GM12878 (cell line): Measurements from ENCODE around the gene LONRF2.

ENCODE experiments used
- CTCF ChIP-seq, 3 experiments: IDR thresholded peaks in 2 of 3; conservative IDR thresholded peaks in 1 of 3; 2 replicates each; pipeline ENCODE4 v1.5.1; 2011; ENCODE audit warnings: low read depth in 3 of 3, low read length in 3 of 3, mild to moderate bottlenecking in 3 of 3, control low read depth in 2 of 3, moderate library complexity in 2 of 3, inconsistent platforms in 1 of 3, mixed read lengths in 1 of 3; ENCODE audit not compliant: control insufficient read depth in 2 of 3, insufficient read depth in 1 of 3; ENCODE audit errors: extremely low read depth in 1 of 3
- MAX ChIP-seq: IDR thresholded peaks from 2 replicates; pipeline ENCODE4 v1.6.1; 2012; ENCODE audit warnings: low read depth, low read length, improper control_type of control experiment
- NFYB ChIP-seq: IDR thresholded peaks from 2 replicates; pipeline ENCODE4 v1.6.1; 2011; ENCODE audit warnings: low read depth, mild to moderate bottlenecking, low read length, improper control_type of control experiment, moderate library complexity; ENCODE audit not compliant: insufficient read depth
- NR2C1 ChIP-seq: fragments of 450-650 bp; IDR thresholded peaks from 2 replicates; pipeline ENCODE4 v1.6.1; 2017; ENCODE audit warnings: antibody characterized with exemption, mild to moderate bottlenecking, moderate library complexity
- PBX3 ChIP-seq: IDR thresholded peaks from 2 replicates; pipeline ENCODE4 v1.6.1; 2011; ENCODE audit warnings: mild to moderate bottlenecking, low read depth, low read length, moderate library complexity; ENCODE audit not compliant: insufficient replicate concordance
- POLR2A ChIP-seq: IDR thresholded peaks from 2 replicates; pipeline ENCODE4 v1.6.1; 2011; ENCODE audit warnings: low read depth, mild to moderate bottlenecking, low read length
- RBBP5 ChIP-seq: fragments of 200-600 bp; sonication (generic); conservative IDR thresholded peaks from 2 replicates; pipeline ENCODE4 v1.6.1; 2016
- SRF ChIP-seq, 2 experiments: IDR thresholded peaks; 2 replicates each; pipeline ENCODE4 v1.6.1; 2011; ENCODE audit warnings: low read depth in 2 of 2, low read length in 2 of 2, mild to moderate bottlenecking in 1 of 2, moderate library complexity in 1 of 2

GRCh38 chr2:100281521-100282438, 40.5 kb downstream of the LONRF2 start:
- TF ChIP-seq SRF (IDR thresholded peaks at IDR 0.05; ENCODE audit: low read depth in 2 of 2, low read length in 2 of 2) (no peak), MAX (no peak), CTCF (IDR thresholded peaks at IDR 0.05 in 2 of 3, conservative IDR thresholded peaks at IDR 0.05 in 1 of 3; ENCODE audit: control insufficient read depth in 2 of 3, extremely low read depth in 1 of 3, insufficient read depth in 1 of 3, low read depth in 3 of 3, low read length in 3 of 3) (no peak), NFYB (no peak), POLR2A (no peak), RBBP5 (no peak), NR2C1 (no peak), PBX3 (no peak)
